ENCODE measurements around the gene UTP14C.

DNA sequence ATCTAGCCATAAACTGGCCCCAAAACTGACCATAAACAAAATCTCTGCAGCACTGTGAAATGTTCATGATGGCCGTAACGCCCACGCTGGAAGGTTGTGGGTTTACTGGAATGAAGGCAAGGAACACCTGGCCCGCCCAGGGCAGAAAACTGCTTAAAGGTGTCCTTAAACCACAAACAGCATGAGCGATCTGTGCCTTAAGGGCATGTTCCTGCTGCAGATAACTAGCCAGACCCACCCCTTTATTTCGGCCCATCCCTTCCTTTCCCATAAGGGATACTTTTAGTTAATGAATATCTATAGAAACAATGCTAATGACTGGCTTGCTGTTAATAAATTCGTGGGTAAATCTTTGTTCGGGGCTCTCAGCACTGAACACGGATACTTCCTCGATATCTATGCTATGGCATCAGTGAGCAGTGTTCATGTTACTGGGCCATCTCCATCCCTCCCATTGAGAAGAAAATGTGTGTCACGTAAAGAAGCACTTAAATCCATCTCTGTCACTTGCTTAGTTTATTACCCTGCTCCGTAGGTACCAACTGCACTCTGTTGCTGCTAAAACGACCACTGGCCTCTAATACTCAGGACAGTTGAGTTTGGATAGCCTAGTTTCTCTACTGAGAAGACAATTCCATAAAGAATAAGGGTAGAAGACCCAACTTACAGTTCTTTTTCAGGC lies 18.5 kb upstream of the UTP14C start:
- TF ChIP-seq CTCF (IDR thresholded peaks at IDR 0.05; ENCODE audit: insufficient read depth, low read depth, low read length) (no peak), EZH2 (IDR thresholded peaks at IDR 0.05; ENCODE audit: insufficient read depth, low read length) (no peak)
